Aorta (tissue), 4 donors: ENCODE measurements around the gene AXDND1. TPM values are rescaled to one million over a fixed set of nuclear protein-coding genes. Genes with fewer than 3 reads are reported as not detected.

Experiments used
- polyA plus RNA-seq, 2 donors: library from polyadenylated mRNA; stranded (reverse); fragments of 200-250 nt; gene quantifications; one replicate each; pipeline ENCODE4 v1.2.3, GENCODE V29; 2013
- total RNA-seq, 2 donors: library from RNA; stranded (reverse); fragmentation: NEBNext Ultra II Directional; extraction: Animal tissue kit (Norgen Biotek cat#: 25700); gene quantifications; one replicate each; pipeline ENCODE4 v1.2.1, GENCODE V29; 2021
- donor health status: healthy with polysubstance abuse.
- donor health status: Bipolar disorder and iron deficiency.
- donor health status: DM: no; HTN: no; CAD: no.
- donor health status: DM: yes; HTN: yes; CAD: no.

AXDND1 gene
- total and polyA plus RNA-seq, 4 donors: not detected

Other genes starting within 250 kb of the AXDND1 start
- 10 to 100 TPM; 57.0 to 58.5 TPM for gene ABL2, start 136.3 kb upstream of the AXDND1 start, total RNA-seq
- 1 to 10 TPM; 2.4 to 5.4 TPM for gene ABL2, start 136.3 kb upstream of the AXDND1 start, polyA plus RNA-seq
- 10 to 100 TPM; 38.6 to 42.7 TPM for gene SOAT1, start 72.2 kb upstream of the AXDND1 start, total RNA-seq
- gene SOAT1, start 72.2 kb upstream of the AXDND1 start, polyA plus RNA-seq: 1 to 10 TPM; 6.0 to 6.7 TPM
- not detected for gene NPHS2, start 210.0 kb downstream of the AXDND1 start, total RNA-seq
- not detected for gene NPHS2, start 210.0 kb downstream of the AXDND1 start, polyA plus RNA-seq
- under 1 TPM in 1 of 2 donors, not detected in 1; 0.36 TPM for gene TDRD5, start 225.9 kb downstream of the AXDND1 start, total RNA-seq
- gene TDRD5, start 225.9 kb downstream of the AXDND1 start, polyA plus RNA-seq: under 1 TPM in 1 of 2 donors, not detected in 1; 0.08 TPM